ENCODE measurements around the gene ST3GAL6. TPM values are rescaled to one million over a fixed set of nuclear protein-coding genes. Genes with fewer than 3 reads are reported as not detected.

The ST3GAL6 gene
- total RNA-seq, 6 experiments from 2014 or later = 17.8 to 69.6 (median 31.5) TPM

- Histone ChIP-seq H3K9me3 (no peaks in the 10 kb centered on the region), H3K4me3 (no peak overlapping the region), H3K4me1 (peaks cover 0 to 8% (median 0%) of the 10 kb centered on the region in 4 donors), H3K36me3 (peaks cover 0 to 9% (median 2%) of the 10 kb centered on the region in 4 donors), H3K27ac (no peak overlapping the region), H3K27me3 (no peaks in the 10 kb centered on the region)
- 90% methylated on average over 4 of the region's 4 CpGs for WGBS (ENCODE audit: insufficient coverage, low coverage, low lambda C conversion rate, missing lambda C conversion rate)
- no peak for TF ChIP-seq CTCF (IDR thresholded peaks at IDR 0.05)
- ATAC-seq = no peak
- intact Hi-C loops (cut with DNase I) = no loop called here
- DNase-seq = no peak
These were observed 34.8 kb downstream of the ST3GAL6 start for GRCh38 chr3:98797905-98798304.

GRCh38 chr3:98798820-98799219, 35.7 kb downstream of the ST3GAL6 start:
- ATAC-seq (peak in 3 of 4 donors; percentile 38 to 61 (median 49)), DNase-seq (no peak)
- WGBS (ENCODE audit: insufficient coverage, low coverage, low lambda C conversion rate, missing lambda C conversion rate) = 60% methylated on average over 4 of the region's 4 CpGs
- intact Hi-C loops (cut with DNase I) = no loop called here
- H3K27me3 ChIP-seq = no peaks in the 10 kb centered on the region
- H3K36me3 ChIP-seq = peaks cover 0 to 7% (median 2%) of the 10 kb centered on the region in 4 donors
- no peak overlapping the region for H3K27ac ChIP-seq
- no peaks in the 10 kb centered on the region for H3K9me3 ChIP-seq
- no peak for TF ChIP-seq POLR2A (IDR thresholded peaks at IDR 0.05)
- peak in 3 of 4 donors; percentile 8 to 14 (median 10) for TF ChIP-seq CTCF (IDR thresholded peaks at IDR 0.05)
- peaks cover 0 to 8% (median 0%) of the 10 kb centered on the region in 4 donors for H3K4me1 ChIP-seq
- H3K4me3 ChIP-seq = no peak overlapping the region

GRCh38 chr3:98799479-98799878, 36.3 kb downstream of the ST3GAL6 start:
- peaks cover 0 to 4% (median under 1%) of the 10 kb centered on the region in 4 donors for H3K36me3 ChIP-seq
- intact Hi-C loops (cut with DNase I) = no loop called here
- peaks cover 0 to 8% (median 0%) of the 10 kb centered on the region in 4 donors for H3K4me1 ChIP-seq
- H3K9me3 ChIP-seq = no peaks in the 10 kb centered on the region
- no peak overlapping the region for H3K27ac ChIP-seq
- no peaks in the 10 kb centered on the region for H3K27me3 ChIP-seq
- peak in 2 of 4 donors; percentile 18 to 25 for ATAC-seq
- TF ChIP-seq CTCF (IDR thresholded peaks at IDR 0.05) = no peak
- TF ChIP-seq POLR2A (IDR thresholded peaks at IDR 0.05) = no peak
- 80% methylated on average over 3 of the region's 3 CpGs for whole genome bisulfite sequencing (ENCODE audit: insufficient coverage, low coverage, low lambda C conversion rate, missing lambda C conversion rate)
- no peak for DNase-seq
- H3K4me3 ChIP-seq = no peak overlapping the region

- WGBS (ENCODE audit: insufficient coverage, low coverage, low lambda C conversion rate, missing lambda C conversion rate) = 95% methylated on average over 3 of the region's 3 CpGs
- intact Hi-C loops (cut with DNase I) = no loop called here
- TF ChIP-seq CTCF (IDR thresholded peaks at IDR 0.05) (no peak), POLR2A (IDR thresholded peaks at IDR 0.05) (no peak)
- H3K27ac ChIP-seq = no peak overlapping the region
- H3K36me3 ChIP-seq = peaks cover 0 to 1% (median 0%) of the 10 kb centered on the region in 4 donors
- ATAC-seq (no peak), DNase-seq (no peak)
- peaks cover 0 to 8% (median 0%) of the 10 kb centered on the region in 4 donors for H3K4me1 ChIP-seq
- no peaks in the 10 kb centered on the region for H3K27me3 ChIP-seq
- H3K4me3 ChIP-seq = no peak overlapping the region
- H3K9me3 ChIP-seq = no peaks in the 10 kb centered on the region
These were observed 37.3 kb downstream of the ST3GAL6 start for GRCh38 chr3:98800401-98800800.
